Esophagus squamous epithelium (tissue), 5 donors: Measurements from ENCODE around the gene DOCK10. TPM values are rescaled to one million over a fixed set of nuclear protein-coding genes. Genes with fewer than 3 reads are reported as not detected.

Experiments used
- DNase-seq: peaks from one replicate; lab custom pipeline; 2025; lab: John Stamatoyannopoulos, UW
- H3K27ac ChIP-seq, 4 donors: fragments of 200-600 bp; sonication (generic); one replicate each; pipeline ENCODE4 v1.5.1; 2016 to 2019; ENCODE audit warnings: mild to moderate bottlenecking in 1 of 4
- H3K27me3 ChIP-seq, 4 donors: fragments of 200-600 bp; sonication (generic); 1 replicate in 3 of 4; 2 replicates in 1 of 4; pipeline versions ENCODE4 v1.5.1 to v1.6.0; 2017 to 2021; ENCODE audit warnings: antibody characterized with exemption in 1 of 4
- H3K36me3 ChIP-seq, 3 donors: fragments of 200-600 bp; sonication (generic); one replicate each; pipeline ENCODE4 v1.5.1; 2016 to 2019
- H3K4me1 ChIP-seq, 3 donors: fragments of 200-600 bp; sonication (generic); one replicate each; pipeline ENCODE4 v1.5.1; 2017 to 2019
- H3K4me3 ChIP-seq, 4 donors: fragments of 200-600 bp; sonication (generic); 1 replicate in 3 of 4; 2 replicates in 1 of 4; pipeline ENCODE4 v1.5.1; 2016 to 2019; ENCODE audit warnings: mild to moderate bottlenecking in 2 of 4, moderate library complexity in 1 of 4
- H3K9me3 ChIP-seq, 3 donors: fragments of 200-600 bp; sonication (generic); one replicate each; pipeline ENCODE4 v1.5.1; 2016 to 2019
- POLR2A ChIP-seq, 4 donors: fragments of 450-650 bp; IDR thresholded peaks; one replicate each; pipeline ENCODE4 v1.6.1; 2017; ENCODE audit warnings: antibody characterized with exemption in 4 of 4, mild to moderate bottlenecking in 4 of 4, moderate library complexity in 3 of 4
- WGBS, 2 donors: methylation state at CpG; one replicate each; pipeline ENCODE4 v1.1.5; 2018; 5-methylcytosine and 5-hydroxymethylcytosine counted together
- intact Hi-C: fragments of 100-400 bp; cut with DNase I; formaldehyde crosslinking; loops from one replicate; pipeline ENCODE4 v1.15.0; 2022
- total RNA-seq, 4 donors: library from RNA; depleted of rRNA; stranded (reverse); fragments of >200 nt; gene quantifications; one replicate each; pipeline ENCODE4 v1.1.0, GENCODE V29; 2016
- TF ChIP-seq, protein P1 (sequence below), 6 experiments: fragments of 450-650 bp in 4 of 6; fragments of 200-600 bp in 2 of 6; sonication (generic) in 2 of 6; IDR thresholded peaks; one replicate each; pipeline ENCODE4 v1.5.1; 2016 to 2019; ENCODE audit warnings: antibody characterized with exemption in 6 of 6, mild to moderate bottlenecking in 4 of 6, moderate library complexity in 4 of 6
- donor health status: DM: yes; HTN: yes; CAD: no.

Gene DOCK10
- total RNA-seq, 4 donors from 2014 or later: 9.2 to 16.6 (median 11.7) TPM

DNA sequence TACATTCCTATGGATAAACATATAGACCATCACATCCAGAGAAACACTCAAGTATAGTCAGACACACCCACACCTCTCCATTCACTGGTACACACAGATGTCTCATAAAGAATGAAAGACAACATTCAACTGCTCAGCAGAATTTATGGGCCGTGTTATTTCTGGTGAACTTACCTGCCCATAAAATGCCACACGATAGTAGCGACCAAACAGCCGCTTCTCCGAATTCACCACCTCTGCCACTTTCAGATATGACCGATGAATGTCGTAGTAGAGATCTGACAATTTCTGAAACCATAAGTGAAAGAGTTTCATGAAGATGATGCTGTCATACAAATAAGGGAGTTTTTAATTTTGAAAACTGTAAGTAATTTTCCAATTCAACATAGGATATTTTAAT lies 255.4 kb downstream of the DOCK10 start:
- Histone ChIP-seq H3K36me3 (peaks cover 0 to 57% (median 6%) of the 10 kb centered on the region in 3 donors), H3K4me1 (no peaks in the 10 kb centered on the region), H3K27ac (no peak overlapping the region), H3K27me3 (peaks cover 0 to 4% (median 0%) of the 10 kb centered on the region in 4 donors), H3K4me3 (no peak overlapping the region), H3K9me3 (no peaks in the 10 kb centered on the region)
- WGBS, 2 donors: 85 to 97% methylated on average over 7 of the region's 7 CpGs
- DNase-seq: no peak
- intact Hi-C loops: no loop called here
- TF ChIP-seq, protein P1, sequence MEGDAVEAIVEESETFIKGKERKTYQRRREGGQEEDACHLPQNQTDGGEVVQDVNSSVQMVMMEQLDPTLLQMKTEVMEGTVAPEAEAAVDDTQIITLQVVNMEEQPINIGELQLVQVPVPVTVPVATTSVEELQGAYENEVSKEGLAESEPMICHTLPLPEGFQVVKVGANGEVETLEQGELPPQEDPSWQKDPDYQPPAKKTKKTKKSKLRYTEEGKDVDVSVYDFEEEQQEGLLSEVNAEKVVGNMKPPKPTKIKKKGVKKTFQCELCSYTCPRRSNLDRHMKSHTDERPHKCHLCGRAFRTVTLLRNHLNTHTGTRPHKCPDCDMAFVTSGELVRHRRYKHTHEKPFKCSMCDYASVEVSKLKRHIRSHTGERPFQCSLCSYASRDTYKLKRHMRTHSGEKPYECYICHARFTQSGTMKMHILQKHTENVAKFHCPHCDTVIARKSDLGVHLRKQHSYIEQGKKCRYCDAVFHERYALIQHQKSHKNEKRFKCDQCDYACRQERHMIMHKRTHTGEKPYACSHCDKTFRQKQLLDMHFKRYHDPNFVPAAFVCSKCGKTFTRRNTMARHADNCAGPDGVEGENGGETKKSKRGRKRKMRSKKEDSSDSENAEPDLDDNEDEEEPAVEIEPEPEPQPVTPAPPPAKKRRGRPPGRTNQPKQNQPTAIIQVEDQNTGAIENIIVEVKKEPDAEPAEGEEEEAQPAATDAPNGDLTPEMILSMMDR (IDR thresholded peaks at IDR 0.05): no peak
- TF ChIP-seq POLR2A (IDR thresholded peaks at IDR 0.05): no peak

DNA sequence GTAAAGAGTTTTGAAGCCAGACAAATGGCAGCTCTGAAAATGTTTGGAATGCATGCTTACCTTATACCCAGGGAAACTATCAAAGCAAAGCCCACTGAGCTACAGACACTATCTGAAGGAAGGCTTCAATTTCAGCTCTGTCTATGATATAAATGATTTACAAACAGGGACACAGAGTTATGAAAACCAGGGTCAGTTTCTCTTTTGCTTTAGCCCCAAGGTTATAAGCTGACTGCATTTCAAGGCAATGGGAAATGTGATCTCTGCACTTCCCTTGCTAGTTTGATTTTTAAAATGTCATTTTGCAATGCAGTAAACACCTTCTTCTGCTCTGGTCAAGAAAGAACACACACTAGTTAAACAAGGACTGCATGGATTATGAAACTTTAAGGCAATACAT lies 260.9 kb downstream of the DOCK10 start:
- peaks cover 0 to 4% (median 0%) of the 10 kb centered on the region in 4 donors for H3K27me3 ChIP-seq
- TF ChIP-seq, protein P1 (IDR thresholded peaks at IDR 0.05): no peak
- TF ChIP-seq POLR2A (IDR thresholded peaks at IDR 0.05): no peak
- peaks cover 0 to 31% (median 6%) of the 10 kb centered on the region in 3 donors for H3K36me3 ChIP-seq
- intact Hi-C loops: no loop called here
- no peak overlapping the region for H3K27ac ChIP-seq
- H3K4me3 ChIP-seq: no peak overlapping the region
- H3K9me3 ChIP-seq: no peaks in the 10 kb centered on the region
- H3K4me1 ChIP-seq: peaks cover 0 to 14% (median 0%) of the 10 kb centered on the region in 3 donors
- DNase-seq: no peak

DNA sequence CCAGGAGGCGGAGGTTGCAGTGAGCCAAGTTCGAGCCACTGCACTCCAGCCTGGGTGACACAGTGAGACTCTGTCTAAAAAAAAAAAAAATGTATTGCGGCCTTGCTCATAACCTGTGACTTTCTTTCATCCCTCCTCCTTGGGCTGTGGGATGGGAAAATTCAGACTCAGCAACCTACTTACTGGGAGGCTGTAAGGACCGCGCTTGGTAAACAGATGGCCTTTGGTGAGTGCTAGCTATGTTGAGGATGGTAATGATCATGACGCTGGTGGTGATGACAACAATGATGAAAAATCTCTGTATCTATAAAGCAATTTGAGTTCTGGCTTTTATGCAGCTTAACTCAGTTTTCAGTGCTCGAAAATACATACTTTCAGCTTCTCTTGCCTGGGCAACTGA lies 261.4 kb downstream of the DOCK10 start:
- DNase-seq: no peak
- intact Hi-C loops: no loop called here
- Histone ChIP-seq H3K27me3 (peaks cover 0 to 4% (median 0%) of the 10 kb centered on the region in 4 donors), H3K4me1 (peaks cover 0 to 14% (median 0%) of the 10 kb centered on the region in 3 donors), H3K27ac (no peak overlapping the region), H3K4me3 (no peak overlapping the region), H3K36me3 (peaks cover 0 to 25% (median 4%) of the 10 kb centered on the region in 3 donors), H3K9me3 (no peaks in the 10 kb centered on the region)
- WGBS, 2 donors: 90 to 91% methylated on average over 7 of the region's 7 CpGs
- TF ChIP-seq, protein P1 (IDR thresholded peaks at IDR 0.05): no peak
- TF ChIP-seq POLR2A (IDR thresholded peaks at IDR 0.05): no peak

DNA sequence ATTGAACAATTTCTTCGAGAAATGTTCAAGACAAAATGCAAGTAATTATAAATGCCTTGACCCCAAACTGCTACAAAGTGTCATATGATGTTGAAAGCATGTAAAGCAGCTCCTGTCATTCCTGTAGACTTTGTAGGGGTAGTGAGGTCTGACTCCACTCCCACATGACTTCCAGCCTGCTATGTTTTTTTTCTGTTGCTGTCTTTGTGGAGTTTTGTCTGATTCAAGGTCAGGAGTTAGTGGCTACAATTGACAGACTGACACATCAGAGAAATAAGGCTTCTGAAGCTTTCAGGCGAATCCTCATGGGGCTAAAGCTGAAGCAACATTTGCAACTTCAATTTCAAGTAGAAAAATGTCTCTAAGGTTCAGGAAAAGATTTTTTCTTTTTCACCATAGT lies 262.2 kb downstream of the DOCK10 start:
- H3K27me3 ChIP-seq: peaks cover 0 to 4% (median 0%) of the 10 kb centered on the region in 4 donors
- intact Hi-C loops: no loop called here
- no peak overlapping the region for H3K4me3 ChIP-seq
- DNase-seq: no peak
- H3K4me1 ChIP-seq: peaks cover 0 to 14% (median 0%) of the 10 kb centered on the region in 3 donors
- WGBS, 2 donors: 75 to 85% methylated on average over 2 of the region's 2 CpGs
- peaks cover 0 to 19% (median 4%) of the 10 kb centered on the region in 3 donors for H3K36me3 ChIP-seq
- H3K9me3 ChIP-seq: no peaks in the 10 kb centered on the region
- no peak for TF ChIP-seq POLR2A (IDR thresholded peaks at IDR 0.05)
- TF ChIP-seq, protein P1 (IDR thresholded peaks at IDR 0.05): no peak
- H3K27ac ChIP-seq: no peak overlapping the region

- Histone ChIP-seq H3K36me3 (peaks cover 0 to 22% (median 0%) of the 10 kb centered on the region in 3 donors), H3K4me1 (peaks cover 0 to 14% (median 0%) of the 10 kb centered on the region in 3 donors), H3K27ac (no peak overlapping the region), H3K27me3 (no peaks in the 10 kb centered on the region), H3K4me3 (no peak overlapping the region), H3K9me3 (no peaks in the 10 kb centered on the region)
- WGBS, 2 donors: 27 to 39% methylated on average over 3 of the region's 3 CpGs
- TF ChIP-seq, protein P1 (IDR thresholded peaks at IDR 0.05): peak; percentile 41 to 81 (median 70)
- no peak for TF ChIP-seq POLR2A (IDR thresholded peaks at IDR 0.05)
- intact Hi-C loops: loop anchor here (10.0 kb wide), 1 partner anchor 424 kb away; no protein-coding TSS in a partner anchor
- no peak for DNase-seq
Observed at GRCh38 chr2:224778474-224778877, 263.8 kb downstream of the DOCK10 start.
